DND-41 (cell line): Measurements from ENCODE around the gene CTXND2.
"Not testable (repeated sequence)": the region's sequence is repeated elsewhere in the genome, so short reads cannot be mapped to it uniquely, and the experiment has no call there.

Source experiments
- CTCF ChIP-seq: IDR thresholded peaks from 2 replicates; pipeline ENCODE4 v1.5.1; 2012; ENCODE audit warnings: borderline replicate concordance, low read length, moderate library complexity, mild to moderate bottlenecking; ENCODE audit not compliant: poor library complexity, severe bottlenecking; ENCODE audit errors: extremely low read depth
- EZH2 ChIP-seq: IDR thresholded peaks from 3 replicates; pipeline ENCODE4 v1.6.1; 2012; ENCODE audit warnings: borderline replicate concordance, low read depth, mild to moderate bottlenecking, moderate library complexity, low read length, inconsistent platforms; ENCODE audit not compliant: severe bottlenecking

- TF ChIP-seq CTCF, EZH2: not testable (repeated sequence)
Observed at GRCh38 chr1:150864200-150864599, 22.7 kb upstream of the CTXND2 start.
